Adrenal gland (tissue), 5 donors: Measurements from ENCODE around the gene SSC4D.

ENCODE experiments used
- CTCF ChIP-seq, 6 experiments: fragments of 450-650 bp in 4 of 6; fragments of 200-600 bp in 2 of 6; sonication (generic) in 1 of 6; IDR thresholded peaks; 1 replicate in 5 of 6; 2 replicates in 1 of 6; pipeline versions ENCODE4 v1.5.1 to v1.8.0; 2016 to 2021; ENCODE audit warnings: antibody characterized with exemption in 6 of 6, mild to moderate bottlenecking in 2 of 6, moderate library complexity in 1 of 6
- POLR2A ChIP-seq, 2 donors: fragments of 450-650 bp; IDR thresholded peaks; one replicate each; pipeline ENCODE4 v1.6.1; 2017; ENCODE audit warnings: antibody characterized with exemption in 2 of 2, mild to moderate bottlenecking in 2 of 2, moderate library complexity in 1 of 2
- donor health status: DM: no; HTN: no; CAD: no.

GRCh38 chr7:76368190-76368589 lies 41.3 kb downstream of the SSC4D start:
- TF ChIP-seq CTCF (IDR thresholded peaks at IDR 0.05) (no peak), POLR2A (IDR thresholded peaks at IDR 0.05) (no peak)
